ENCODE measurements around the gene LTB4R2.
"Not testable (repeated sequence)": the region's sequence is repeated elsewhere in the genome, so short reads cannot be mapped to it uniquely, and the experiment has no call there.

The LTB4R2 gene

GRCh38 chr14:24342889-24343288 is 32.9 kb downstream of the LTB4R2 start:
- no peak for DNase-seq

DNA sequence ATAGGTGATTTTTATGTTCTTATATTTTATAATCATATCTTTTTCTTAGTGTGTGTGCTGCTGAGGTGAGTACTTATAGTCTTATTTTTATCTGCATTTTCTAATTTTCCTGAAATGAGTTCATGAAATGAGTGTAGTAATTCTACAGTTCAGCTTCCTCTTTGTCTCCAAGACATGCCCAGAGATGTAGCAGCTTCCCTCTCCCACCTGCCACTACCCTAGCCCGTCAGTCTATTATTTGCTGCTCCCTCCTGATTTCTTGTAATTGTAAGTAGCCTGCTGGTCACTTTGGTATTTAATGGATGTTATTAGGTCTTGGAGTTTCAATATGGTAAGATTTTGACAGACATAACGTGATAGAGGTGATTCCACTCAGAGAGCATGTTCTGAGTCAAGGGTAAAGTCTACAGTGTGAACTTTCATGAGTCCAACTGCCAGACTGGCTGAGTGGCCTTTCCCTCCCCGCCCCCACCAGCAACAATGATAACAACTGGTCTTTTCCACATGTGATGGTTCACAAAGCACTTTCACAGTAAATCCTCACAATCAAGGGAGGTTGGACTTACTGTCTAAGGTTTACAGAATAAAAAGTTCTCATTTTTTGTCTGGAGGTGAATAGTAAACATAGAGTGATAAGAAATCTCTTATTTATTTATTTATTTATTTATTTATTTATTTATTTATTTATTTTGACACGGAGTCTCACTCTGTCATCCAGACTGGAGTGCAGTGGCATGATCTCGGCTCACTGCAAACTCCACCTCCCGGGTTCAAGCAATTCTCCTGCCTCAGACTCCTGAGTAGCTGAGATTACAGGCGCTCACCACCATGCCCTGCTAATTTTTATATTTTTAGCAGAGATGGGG is 34.1 kb downstream of the LTB4R2 start:
- no peak for DNase-seq

DNA sequence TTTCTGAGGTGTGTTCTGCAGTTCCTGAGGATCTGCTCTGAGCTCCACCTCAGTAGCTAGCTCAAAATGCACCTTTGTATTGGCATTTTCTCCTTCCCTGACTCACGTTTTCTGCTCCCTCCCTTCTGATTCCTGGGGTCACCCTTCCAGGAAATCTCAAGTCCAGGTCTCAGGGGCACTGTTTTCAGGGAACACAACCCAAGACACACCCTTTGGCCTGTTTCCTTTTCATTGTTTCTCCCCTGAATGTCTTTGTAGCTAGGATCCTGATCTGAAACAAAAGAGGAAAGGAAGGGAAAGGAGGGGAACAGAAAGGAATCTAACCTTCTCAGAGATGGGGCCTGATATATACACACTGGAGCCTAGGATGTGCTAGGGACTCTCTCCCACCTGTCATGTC is 37.2 kb downstream of the LTB4R2 start:
- no peak for DNase-seq

- no peak for DNase-seq
Measured at GRCh38 chr14:24348186-24348585, 38.2 kb downstream of the LTB4R2 start.

DNA sequence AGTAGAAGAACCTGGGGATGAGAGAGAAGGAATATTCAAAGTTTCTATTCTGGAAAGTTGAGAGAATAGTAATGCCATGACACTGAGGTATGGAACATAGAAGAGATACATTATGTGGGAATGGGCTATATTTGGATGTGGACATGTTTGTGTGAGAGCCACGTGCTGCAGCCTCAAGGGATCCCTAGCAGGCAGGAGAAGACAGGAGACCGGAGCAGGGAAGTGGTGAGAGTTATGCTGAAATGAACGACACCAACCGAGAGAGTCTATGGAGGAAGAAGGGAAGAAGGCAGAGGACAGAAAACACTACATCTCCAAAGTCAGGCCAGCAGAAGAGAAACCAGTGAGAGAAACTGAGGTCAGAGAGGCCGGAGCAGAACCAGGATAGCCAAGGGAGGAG is 39.8 kb downstream of the LTB4R2 start:
- no peak for DNase-seq

GRCh38 chr14:24351517-24351916 is 41.6 kb downstream of the LTB4R2 start:
- no peak for DNase-seq

- no peak for DNase-seq
Measured at GRCh38 chr14:24353559-24354481, 43.9 kb downstream of the LTB4R2 start.

DNA sequence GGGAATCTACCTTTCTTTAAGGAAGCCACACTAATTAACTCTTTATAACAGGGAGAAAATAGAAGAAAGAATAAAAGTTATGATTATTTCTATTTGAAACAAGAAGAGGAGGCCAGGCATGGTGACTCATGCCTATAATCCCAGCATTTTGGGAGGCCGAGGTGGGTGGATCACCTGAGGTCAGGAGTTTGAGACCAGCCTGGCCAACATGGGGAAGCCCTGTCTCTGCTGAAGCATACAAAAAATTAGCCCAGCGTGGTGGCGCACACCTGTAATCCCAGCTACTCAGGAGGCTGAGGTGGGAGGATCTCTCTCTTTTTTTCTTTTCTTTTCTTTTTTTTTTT is 44.5 kb downstream of the LTB4R2 start:
- not testable (repeated sequence) for DNase-seq

- no peak for DNase-seq
Measured at GRCh38 chr14:24355009-24355408, 45.1 kb downstream of the LTB4R2 start.

- DNase-seq, result no peak
Measured at GRCh38 chr14:24356208-24356607, 46.3 kb downstream of the LTB4R2 start.

DNA sequence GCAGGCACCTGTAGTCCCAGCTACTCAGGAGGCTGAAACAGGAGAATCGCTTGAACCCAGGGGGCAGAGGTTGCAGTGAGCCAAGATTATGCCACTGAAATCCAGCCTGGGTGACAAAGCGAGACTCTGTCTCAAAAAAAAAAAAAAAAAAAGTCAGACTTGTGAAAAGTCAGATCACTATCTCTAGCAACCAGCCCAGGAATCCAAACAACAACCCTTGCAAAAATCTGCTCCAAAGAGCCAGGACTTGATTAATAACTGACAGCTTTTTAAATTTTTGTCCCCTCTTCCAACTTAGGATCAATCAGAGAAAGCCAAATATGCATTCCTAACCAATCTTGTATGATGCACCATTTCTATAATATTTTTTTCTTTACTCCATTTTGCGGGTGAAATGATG is 50.3 kb downstream of the LTB4R2 start:
- DNase-seq, result no peak

DNA sequence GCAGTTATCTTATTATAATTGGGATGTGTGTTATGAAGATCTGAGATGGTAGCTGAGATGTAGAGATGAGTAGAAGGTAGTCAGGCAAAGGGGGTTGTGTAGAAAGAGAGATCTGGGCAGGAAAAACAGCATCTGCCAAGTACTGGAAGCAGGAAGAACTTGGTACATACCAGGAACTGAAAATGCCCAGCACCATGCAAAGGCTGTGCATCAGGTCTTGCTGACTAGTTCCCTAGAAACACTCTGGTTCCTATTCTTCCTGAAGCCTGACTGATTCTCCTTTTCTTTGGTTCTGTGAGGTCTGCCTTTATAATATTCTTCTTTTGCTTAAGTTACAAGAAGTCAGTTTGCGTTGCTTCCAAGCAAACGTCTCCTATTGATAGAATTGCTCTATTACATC is 51.4 kb downstream of the LTB4R2 start:
- DNase-seq, result no peak
